ENCODE results near the gene ZNF569. TPM values are rescaled to one million over a fixed set of nuclear protein-coding genes. Genes with fewer than 3 reads are reported as not detected.
A peak's percentile ranks its signal among the peaks of the same experiment; 100 is the strongest.

ZNF569 gene
- total and polyA plus RNA-seq, 2 donors (not counting 1 experiment from before 2014, with no cell fraction given) = 3.4 to 13.9 TPM

GRCh38 chr19:37505958-37506386 is 38.7 kb upstream of the ZNF569 start:
- ATAC-seq (ENCODE audit: low read depth) (peak; percentile 9), DNase-seq (no peak)
- H3K4me3 ChIP-seq (ENCODE audit: control extremely low read depth in 1 of 5, extremely low read depth in 1 of 5, insufficient read depth in 1 of 5, low read depth in 2 of 5, low read length in 4 of 5) = peak overlapping the region; percentile 63 to 99 (median 83)
- H3K27me3 ChIP-seq (replicated peaks in 1 of 4; ENCODE audit: control extremely low read depth in 1 of 4, control insufficient read depth in 3 of 4, insufficient read depth in 4 of 4, low read length in 3 of 4) = no peaks in the 10 kb centered on the region
- no peaks in the 10 kb centered on the region for H3K36me3 ChIP-seq (replicated peaks in 1 of 2; ENCODE audit: control extremely low read depth in 1 of 2, control insufficient read depth in 1 of 2, extremely low read depth in 1 of 2, insufficient read depth in 2 of 2, low read length in 1 of 2)
- H3K79me2 ChIP-seq (ENCODE audit: control insufficient read depth, insufficient read depth, low read length) = no peaks in the 10 kb centered on the region
- Mint-ChIP-seq H3K4me1 (peaks cover 2% of the 10 kb centered on the region), H3K27ac (no peak overlapping the region), H3K9me3 (ENCODE audit: insufficient read depth) (peaks cover 12% of the 10 kb centered on the region), H3K27me3 (no peaks in the 10 kb centered on the region), H3K4me3 (no peak overlapping the region)
- H2AFZ ChIP-seq (ENCODE audit: insufficient read depth, low read depth, low read length, poor library complexity, severe bottlenecking) = peak overlapping the region; percentile 89
- peak overlapping the region; percentile 91 to 92 for H3K27ac ChIP-seq (ENCODE audit: low read length in 2 of 2)
- no peaks in the 10 kb centered on the region for H4K20me1 ChIP-seq (ENCODE audit: control insufficient read depth, insufficient read depth, low read length, poor library complexity, severe bottlenecking)
- peaks cover 6 to 32% (median 10%) of the 10 kb centered on the region in 3 donors for H3K9me3 ChIP-seq (ENCODE audit: control extremely low read depth in 1 of 3, control insufficient read depth in 2 of 3, insufficient read depth in 1 of 3, low read length in 2 of 3)
- CTCF ChIA-PET = interaction anchor here (1.0 to 1.5 kb wide), 3 partner anchors 39 to 136 kb away, joined by 3 to 5 read pairs (median 4); partner anchors contain the start of gene ZNF569
- WGBS (ENCODE audit: insufficient coverage) = 2% methylated on average over 9 of the region's 12 CpGs
- POLR2A ChIA-PET = interaction anchor here (0.6 to 2.1 kb wide), 7 partner anchors 38 to 1367 kb away, joined by 3 to 23 read pairs (median 5); partner anchors contain the start of genes ZNF527, ZNF540, ZNF569 and ZNF570
- peak overlapping the region; percentile 79 for H3K9ac ChIP-seq (ENCODE audit: low read length)
- H3K4me2 ChIP-seq (replicated peaks; ENCODE audit: low read depth, low read length, poor library complexity, severe bottlenecking) = peak overlapping the region; percentile 82
- H3K4me1 ChIP-seq (ENCODE audit: control insufficient read depth in 2 of 2, insufficient read depth in 2 of 2, low read length in 2 of 2) = peaks cover 14 to 16% of the 10 kb centered on the region in 2 donors
- intact Hi-C loops (cut with micrococcal nuclease) = loop anchor here (1.0 to 10.0 kb wide), 9 partner anchors 37 to 529 kb away; partner anchors contain the start of genes ZFP30, ZNF420, ZNF527 and ZNF540
- TF ChIP-seq EZH2 (IDR thresholded peaks at IDR 0.05; ENCODE audit: borderline replicate concordance, insufficient read depth, low read depth, low read length, poor library complexity, severe bottlenecking) = no peak
- TF ChIP-seq CTCF (IDR thresholded peaks at IDR 0.05) = no peak

GRCh38 chr19:37492213-37492612 is 25.0 kb upstream of the ZNF569 start:
- Histone ChIP-seq H3K27me3 (replicated peaks in 1 of 4; ENCODE audit: control extremely low read depth in 1 of 4, control insufficient read depth in 3 of 4, insufficient read depth in 4 of 4, low read length in 3 of 4) (no peaks in the 10 kb centered on the region), H3K4me3 (ENCODE audit: control extremely low read depth in 1 of 5, extremely low read depth in 1 of 5, insufficient read depth in 1 of 5, low read depth in 2 of 5, low read length in 4 of 5) (no peak overlapping the region), H3K27ac (ENCODE audit: low read length in 2 of 2) (no peak overlapping the region), H3K9me3 (ENCODE audit: control extremely low read depth in 1 of 3, control insufficient read depth in 2 of 3, insufficient read depth in 1 of 3, low read length in 2 of 3) (peaks cover 10 to 70% (median 56%) of the 10 kb centered on the region in 3 donors), H3K79me2 (ENCODE audit: control insufficient read depth, insufficient read depth, low read length) (no peaks in the 10 kb centered on the region), H3K4me2 (replicated peaks; ENCODE audit: low read depth, low read length, poor library complexity, severe bottlenecking) (no peak overlapping the region), H4K20me1 (ENCODE audit: control insufficient read depth, insufficient read depth, low read length, poor library complexity, severe bottlenecking) (no peaks in the 10 kb centered on the region), H3K9ac (ENCODE audit: low read length) (no peak overlapping the region), H2AFZ (ENCODE audit: insufficient read depth, low read depth, low read length, poor library complexity, severe bottlenecking) (no peak overlapping the region), H3K36me3 (replicated peaks in 1 of 2; ENCODE audit: control extremely low read depth in 1 of 2, control insufficient read depth in 1 of 2, extremely low read depth in 1 of 2, insufficient read depth in 2 of 2, low read length in 1 of 2) (no peaks in the 10 kb centered on the region), H3K4me1 (ENCODE audit: control insufficient read depth in 2 of 2, insufficient read depth in 2 of 2, low read length in 2 of 2) (no peaks in the 10 kb centered on the region)
- Mint-ChIP-seq H3K4me1 (no peaks in the 10 kb centered on the region), H3K9me3 (ENCODE audit: insufficient read depth) (peaks cover 30% of the 10 kb centered on the region), H3K27me3 (no peaks in the 10 kb centered on the region), H3K4me3 (no peak overlapping the region), H3K27ac (no peak overlapping the region)
- no CpG with 5 or more reads among the region's 3 CpGs for WGBS (ENCODE audit: insufficient coverage)
- ChIA-PET POLR2A (no interaction called here), CTCF (no interaction called here)
- DNase-seq (no peak), ATAC-seq (ENCODE audit: low read depth) (no peak)
- TF ChIP-seq EZH2 (IDR thresholded peaks at IDR 0.05; ENCODE audit: borderline replicate concordance, insufficient read depth, low read depth, low read length, poor library complexity, severe bottlenecking) = no peak
- no peak for TF ChIP-seq CTCF (IDR thresholded peaks at IDR 0.05)
- intact Hi-C loops (cut with micrococcal nuclease) = no loop called here

Measured in B cell (primary cell).